ENCODE data around the gene KLHL29.

DNA sequence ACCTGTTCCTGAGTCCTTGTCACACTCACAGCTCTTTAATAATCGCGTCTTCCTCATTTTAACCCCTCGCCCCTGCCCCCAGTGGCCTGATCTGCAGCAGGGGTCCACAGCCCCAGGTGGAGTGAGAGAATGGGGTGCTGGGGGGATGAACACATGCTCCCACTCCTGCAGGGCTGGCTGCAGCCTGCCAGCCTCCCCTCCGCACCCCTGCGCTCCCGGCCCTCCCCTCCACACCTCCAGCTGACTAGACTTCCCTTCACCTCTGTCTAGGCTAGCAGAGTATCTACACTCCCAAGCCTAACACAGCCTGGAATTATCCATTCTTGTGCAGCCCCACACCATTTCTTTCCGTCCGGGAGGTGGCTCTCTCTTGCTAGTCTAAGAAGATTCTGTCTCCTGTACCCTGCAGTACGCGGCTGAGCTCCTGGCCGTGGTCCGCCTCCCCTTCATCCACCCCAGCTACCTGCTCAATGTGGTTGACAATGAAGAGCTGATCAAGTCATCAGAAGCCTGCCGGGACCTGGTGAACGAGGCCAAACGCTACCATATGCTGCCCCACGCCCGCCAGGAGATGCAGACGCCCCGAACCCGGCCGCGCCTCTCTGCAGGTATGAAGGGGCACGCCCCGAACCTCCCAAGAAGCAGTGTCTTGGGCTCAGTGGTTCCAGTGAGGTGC lies 310.4 kb downstream of the KLHL29 start:
- TF ChIP-seq TAF1 (IDR thresholded peaks at IDR 0.05; ENCODE audit: borderline replicate concordance, low read depth, low read length) (no peak), POLR2A (IDR thresholded peaks at IDR 0.05; ENCODE audit: low read depth, low read length) (no peak), POLR2AphosphoS5 (IDR thresholded peaks at IDR 0.05; ENCODE audit: low read depth, low read length) (no peak)
